ENCODE results near the gene GJB4.

Gene GJB4

GRCh38 chr1:34747638-34747941 lies 11.9 kb upstream of the GJB4 start:
- no peak for TF ChIP-seq CTCF (IDR thresholded peaks at IDR 0.05; ENCODE audit: low read depth, low read length)

GRCh38 chr1:34749992-34750391 lies 9.5 kb upstream of the GJB4 start:
- TF ChIP-seq CTCF (IDR thresholded peaks at IDR 0.05; ENCODE audit: low read depth, low read length) = no peak
- H3K4me3 ChIP-seq (ENCODE audit: low read depth, low read length) = no peak overlapping the region

More at GRCh38 chr1:34747638-34747941, 11.9 kb upstream of the GJB4 start:
- H3K4me3 ChIP-seq (ENCODE audit: low read depth, low read length) = no peak overlapping the region

- no peak overlapping the region for H3K4me3 ChIP-seq (ENCODE audit: low read depth, low read length)
- no peak for TF ChIP-seq CTCF (IDR thresholded peaks at IDR 0.05; ENCODE audit: low read depth, low read length)
Observed at GRCh38 chr1:34750610-34751009, 8.9 kb upstream of the GJB4 start.

DNA sequence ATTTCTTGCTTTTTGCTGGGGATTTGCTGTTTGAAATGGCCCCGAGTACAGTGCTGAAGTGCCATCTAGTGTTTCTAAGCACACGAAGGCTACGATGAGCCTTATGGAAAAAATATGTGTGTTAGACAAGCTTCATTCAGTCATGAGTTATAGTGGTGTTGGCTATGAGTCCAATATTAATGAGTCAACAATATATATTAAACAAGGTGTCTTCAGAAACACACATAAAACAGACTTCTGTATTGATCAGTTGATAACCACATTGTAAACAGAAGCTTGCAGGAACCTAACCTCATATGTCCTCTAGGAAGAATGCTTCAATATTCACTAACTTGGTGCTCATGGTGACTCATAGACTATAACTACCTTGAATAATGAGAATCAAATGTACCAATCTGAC lies 6.4 kb upstream of the GJB4 start:
- TF ChIP-seq CTCF (IDR thresholded peaks at IDR 0.05; ENCODE audit: low read depth, low read length) = no peak
- no peak overlapping the region for H3K4me3 ChIP-seq (ENCODE audit: low read depth, low read length)

DNA sequence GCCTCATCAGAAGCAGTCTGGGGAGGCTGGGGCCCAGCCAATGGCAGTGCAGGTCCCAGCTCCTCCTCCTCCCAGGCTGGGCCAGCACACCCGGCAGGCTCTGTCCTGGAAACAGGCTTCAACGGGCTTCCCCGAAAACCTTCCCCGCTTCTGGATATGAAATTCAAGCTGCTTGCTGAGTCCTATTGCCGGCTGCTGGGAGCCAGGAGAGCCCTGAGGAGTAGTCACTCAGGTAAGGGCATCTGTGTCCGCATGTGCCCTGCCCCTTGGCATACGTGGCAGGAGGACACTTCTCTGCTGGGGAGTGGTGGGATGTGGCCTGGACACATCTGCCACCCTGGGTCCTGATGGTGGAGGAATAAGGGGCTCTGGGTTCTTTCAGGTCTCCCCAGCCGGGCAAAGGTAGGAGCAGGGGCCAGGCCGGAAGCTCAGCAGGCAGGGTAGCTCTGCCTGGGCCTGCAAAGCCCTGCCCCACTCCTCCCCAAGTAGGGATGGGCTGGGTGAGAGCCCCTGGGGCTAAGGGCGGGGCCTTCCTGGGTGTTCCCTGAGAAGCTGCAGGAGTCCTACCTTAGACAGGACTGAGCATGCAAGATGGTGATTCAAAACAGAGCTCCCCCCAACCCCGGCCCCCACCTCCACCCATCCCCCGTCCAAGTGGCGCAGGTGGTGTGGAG lies 4.4 kb upstream of the GJB4 start, which contains the start of gene GJB5:
Gene GJB5, plus strand, starts transcription at position 84 of the 674 bp plus-strand sequence. CDS start 2,284 bp downstream, outside the sequence.
- no peak within 1 kb of the TSS for H3K4me3 ChIP-seq (ENCODE audit: low read depth, low read length)
- no peak for TF ChIP-seq CTCF (IDR thresholded peaks at IDR 0.05; ENCODE audit: low read depth, low read length)

GRCh38 chr1:34755961-34756360 lies 3.6 kb upstream of the GJB4 start:
- H3K4me3 ChIP-seq (ENCODE audit: low read depth, low read length) = no peak overlapping the region
- no peak for TF ChIP-seq CTCF (IDR thresholded peaks at IDR 0.05; ENCODE audit: low read depth, low read length)

DNA sequence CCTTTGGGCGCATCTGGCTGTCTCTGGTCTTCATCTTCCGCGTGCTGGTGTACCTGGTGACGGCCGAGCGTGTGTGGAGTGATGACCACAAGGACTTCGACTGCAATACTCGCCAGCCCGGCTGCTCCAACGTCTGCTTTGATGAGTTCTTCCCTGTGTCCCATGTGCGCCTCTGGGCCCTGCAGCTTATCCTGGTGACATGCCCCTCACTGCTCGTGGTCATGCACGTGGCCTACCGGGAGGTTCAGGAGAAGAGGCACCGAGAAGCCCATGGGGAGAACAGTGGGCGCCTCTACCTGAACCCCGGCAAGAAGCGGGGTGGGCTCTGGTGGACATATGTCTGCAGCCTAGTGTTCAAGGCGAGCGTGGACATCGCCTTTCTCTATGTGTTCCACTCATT lies 2.2 kb upstream of the GJB4 start:
- no peak overlapping the region for H3K4me3 ChIP-seq (ENCODE audit: low read depth, low read length)
- TF ChIP-seq CTCF (IDR thresholded peaks at IDR 0.05; ENCODE audit: low read depth, low read length) = no peak

All from WI38 (cell line).